Measurements from ENCODE around the gene KYAT1. TPM values are rescaled to one million over a fixed set of nuclear protein-coding genes. Genes with fewer than 3 reads are reported as not detected.
A peak's percentile ranks its signal among the peaks of the same experiment; 100 is the strongest.

KYAT1 gene
- total and polyA plus RNA-seq, 2 of the 13 experiments (the other 11 are each of a cell fraction or from before 2014, with no cell fraction given), result 9.2 to 46.5 TPM

- TF ChIP-seq, protein P1, sequence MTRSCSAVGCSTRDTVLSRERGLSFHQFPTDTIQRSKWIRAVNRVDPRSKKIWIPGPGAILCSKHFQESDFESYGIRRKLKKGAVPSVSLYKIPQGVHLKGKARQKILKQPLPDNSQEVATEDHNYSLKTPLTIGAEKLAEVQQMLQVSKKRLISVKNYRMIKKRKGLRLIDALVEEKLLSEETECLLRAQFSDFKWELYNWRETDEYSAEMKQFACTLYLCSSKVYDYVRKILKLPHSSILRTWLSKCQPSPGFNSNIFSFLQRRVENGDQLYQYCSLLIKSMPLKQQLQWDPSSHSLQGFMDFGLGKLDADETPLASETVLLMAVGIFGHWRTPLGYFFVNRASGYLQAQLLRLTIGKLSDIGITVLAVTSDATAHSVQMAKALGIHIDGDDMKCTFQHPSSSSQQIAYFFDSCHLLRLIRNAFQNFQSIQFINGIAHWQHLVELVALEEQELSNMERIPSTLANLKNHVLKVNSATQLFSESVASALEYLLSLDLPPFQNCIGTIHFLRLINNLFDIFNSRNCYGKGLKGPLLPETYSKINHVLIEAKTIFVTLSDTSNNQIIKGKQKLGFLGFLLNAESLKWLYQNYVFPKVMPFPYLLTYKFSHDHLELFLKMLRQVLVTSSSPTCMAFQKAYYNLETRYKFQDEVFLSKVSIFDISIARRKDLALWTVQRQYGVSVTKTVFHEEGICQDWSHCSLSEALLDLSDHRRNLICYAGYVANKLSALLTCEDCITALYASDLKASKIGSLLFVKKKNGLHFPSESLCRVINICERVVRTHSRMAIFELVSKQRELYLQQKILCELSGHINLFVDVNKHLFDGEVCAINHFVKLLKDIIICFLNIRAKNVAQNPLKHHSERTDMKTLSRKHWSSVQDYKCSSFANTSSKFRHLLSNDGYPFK (CRISPR knock-in tag; IDR thresholded peaks at IDR 0.05; ENCODE audit: borderline replicate concordance), result peak; percentile 87
- TF ChIP-seq REXO4 (CRISPR knock-in tag; IDR thresholded peaks at IDR 0.05; ENCODE audit: borderline replicate concordance) (peak; percentile 90), TAF1 (CRISPR knock-in tag; IDR thresholded peaks at IDR 0.05) (peak; percentile 66), NRL (CRISPR knock-in tag; IDR thresholded peaks at IDR 0.05; ENCODE audit: borderline replicate concordance) (peak; percentile 92), SIN3A (IDR thresholded peaks at IDR 0.05; ENCODE audit: borderline replicate concordance, low read depth, low read length) (peak; percentile 91; the same call in 1 of the 2 replicates), ERF (CRISPR knock-in tag; IDR thresholded peaks at IDR 0.05) (peak; percentile 93), KLF9 (CRISPR knock-in tag; IDR thresholded peaks at IDR 0.05; ENCODE audit: low read depth) (peak; percentile 88; the same call in 1 of the 2 replicates), NPAS2 (CRISPR knock-in tag; IDR thresholded peaks at IDR 0.05; ENCODE audit: borderline replicate concordance) (0 out of 2 replicates have a peak, but pooled peaks have one; percentile 74), ARNT2 (CRISPR knock-in tag; IDR thresholded peaks at IDR 0.05; ENCODE audit: low read depth) (peak; percentile 98), ZNF709 (CRISPR knock-in tag; IDR thresholded peaks at IDR 0.05) (peak; percentile 91), CTCF (CRISPR knock-in tag; IDR thresholded peaks at IDR 0.05) (peak; percentile 29; the same call in 1 of the 2 replicates), NR2F2 (IDR thresholded peaks at IDR 0.05; ENCODE audit: borderline replicate concordance, low read depth) (no peak; the same call in 1 of the 2 replicates), U2AF1 (optimal IDR thresholded peaks at IDR 0.05; ENCODE audit: low read depth, low read length) (no peak), SNAI1 (CRISPR knock-in tag; IDR thresholded peaks at IDR 0.05; ENCODE audit: borderline replicate concordance) (peak; percentile 77; the same call in 1 of the 2 replicates), ZNF768 (CRISPR knock-in tag; IDR thresholded peaks at IDR 0.05) (peak; percentile 81), YEATS4 (CRISPR knock-in tag; IDR thresholded peaks at IDR 0.05; ENCODE audit: borderline replicate concordance) (peak; percentile 97), REPIN1 (CRISPR knock-in tag; IDR thresholded peaks at IDR 0.05; ENCODE audit: borderline replicate concordance, low read depth) (peak; percentile 96)
- TF ChIP-seq, protein P2, sequence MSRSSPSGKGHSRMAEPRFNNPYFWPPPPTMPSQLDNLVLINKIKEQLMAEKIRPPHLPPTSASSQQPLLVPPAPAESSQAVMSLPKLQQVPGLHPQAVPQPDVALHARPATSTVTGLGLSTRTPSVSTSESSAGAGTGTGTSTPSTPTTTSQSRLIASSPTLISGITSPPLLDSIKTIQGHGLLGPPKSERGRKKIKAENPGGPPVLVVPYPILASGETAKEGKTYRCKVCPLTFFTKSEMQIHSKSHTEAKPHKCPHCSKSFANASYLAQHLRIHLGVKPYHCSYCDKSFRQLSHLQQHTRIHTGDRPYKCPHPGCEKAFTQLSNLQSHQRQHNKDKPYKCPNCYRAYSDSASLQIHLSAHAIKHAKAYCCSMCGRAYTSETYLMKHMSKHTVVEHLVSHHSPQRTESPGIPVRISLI (CRISPR knock-in tag; IDR thresholded peaks at IDR 0.05; ENCODE audit: borderline replicate concordance), result 0 out of 2 replicates have a peak, but pooled peaks have one; percentile 68
- TF ChIP-seq, protein P3, sequence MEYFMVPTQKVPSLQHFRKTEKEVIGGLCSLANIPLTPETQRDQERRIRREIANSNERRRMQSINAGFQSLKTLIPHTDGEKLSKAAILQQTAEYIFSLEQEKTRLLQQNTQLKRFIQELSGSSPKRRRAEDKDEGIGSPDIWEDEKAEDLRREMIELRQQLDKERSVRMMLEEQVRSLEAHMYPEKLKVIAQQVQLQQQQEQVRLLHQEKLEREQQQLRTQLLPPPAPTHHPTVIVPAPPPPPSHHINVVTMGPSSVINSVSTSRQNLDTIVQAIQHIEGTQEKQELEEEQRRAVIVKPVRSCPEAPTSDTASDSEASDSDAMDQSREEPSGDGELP (IDR thresholded peaks at IDR 0.05; ENCODE audit: borderline replicate concordance, low read depth), result no peak; the same call in 1 of the 2 replicates
- TF ChIP-seq, protein P4, sequence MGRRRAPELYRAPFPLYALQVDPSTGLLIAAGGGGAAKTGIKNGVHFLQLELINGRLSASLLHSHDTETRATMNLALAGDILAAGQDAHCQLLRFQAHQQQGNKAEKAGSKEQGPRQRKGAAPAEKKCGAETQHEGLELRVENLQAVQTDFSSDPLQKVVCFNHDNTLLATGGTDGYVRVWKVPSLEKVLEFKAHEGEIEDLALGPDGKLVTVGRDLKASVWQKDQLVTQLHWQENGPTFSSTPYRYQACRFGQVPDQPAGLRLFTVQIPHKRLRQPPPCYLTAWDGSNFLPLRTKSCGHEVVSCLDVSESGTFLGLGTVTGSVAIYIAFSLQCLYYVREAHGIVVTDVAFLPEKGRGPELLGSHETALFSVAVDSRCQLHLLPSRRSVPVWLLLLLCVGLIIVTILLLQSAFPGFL (CRISPR knock-in tag; IDR thresholded peaks at IDR 0.05), result peak; percentile 48; the same call in 1 of the 2 replicates
Measured at GRCh38 chr9:128786681-128787601, 94.8 kb downstream of the KYAT1 start, which contains the start of gene TBC1D13 (continued).
